ENCODE results near the gene TMEM53.

Gene TMEM53

GRCh38 chr1:44603718-44604117, 70.6 kb downstream of the TMEM53 start:
- Mint-ChIP-seq H3K4me3 (no peak overlapping the region), H3K9me3 (no peaks in the 10 kb centered on the region), H3K36me3 (no peaks in the 10 kb centered on the region), H3K4me1 (no peaks in the 10 kb centered on the region), H3K27me3 (peaks cover 11% of the 10 kb centered on the region), H3K27ac (no peak overlapping the region)
- no peak for ATAC-seq
